Neuronal stem cell (in vitro differentiated cells): ENCODE results near the gene POTEF.
"Not testable (repeated sequence)": the region's sequence is repeated elsewhere in the genome, so short reads cannot be mapped to it uniquely, and the experiment has no call there.

ENCODE experiments used
- DNase-seq: peaks from one replicate; pipeline ENCODE4 v3.0.0-alpha.2; 2013; ENCODE audit warnings: low spot score
- H2AFZ ChIP-seq: one replicate; pipeline ENCODE4 v1.6.1; 2013; ENCODE audit warnings: mild to moderate bottlenecking, low read length, inconsistent platforms
- H2AK5ac ChIP-seq: 2 replicates; pipeline ENCODE4 v1.6.1; 2013; ENCODE audit warnings: low read depth, mild to moderate bottlenecking, inconsistent platforms, low read length, moderate library complexity, mixed read lengths
- H2BK120ac ChIP-seq: 2 replicates; pipeline ENCODE4 v1.6.1; 2013; ENCODE audit warnings: low read depth, mild to moderate bottlenecking, inconsistent platforms, low read length, moderate library complexity, mixed read lengths
- H2BK12ac ChIP-seq: one replicate; pipeline ENCODE4 v1.6.1; 2013; ENCODE audit warnings: low read length, inconsistent platforms
- H2BK15ac ChIP-seq: 2 replicates; pipeline ENCODE4 v1.6.1; 2013; ENCODE audit warnings: mild to moderate bottlenecking, low read length, inconsistent platforms, mixed read lengths
- H2BK5ac ChIP-seq: one replicate; pipeline ENCODE4 v1.6.1; 2013; ENCODE audit warnings: inconsistent platforms, mild to moderate bottlenecking, low read length, moderate library complexity
- H3K14ac ChIP-seq: one replicate; pipeline ENCODE4 v1.6.1; 2013; ENCODE audit warnings: low read length, inconsistent platforms
- H3K18ac ChIP-seq: 2 replicates; pipeline ENCODE4 v1.6.1; 2013; ENCODE audit warnings: low read length, inconsistent platforms
- H3K23ac ChIP-seq: 2 replicates; pipeline ENCODE4 v1.6.1; 2013; ENCODE audit warnings: low read depth, mild to moderate bottlenecking, mixed read lengths, low read length, inconsistent platforms; ENCODE audit not compliant: poor library complexity
- H3K27ac ChIP-seq: replicated peaks from 3 replicates; pipeline ENCODE4 v1.5.1; 2013; ENCODE audit warnings: low read length, inconsistent platforms
- H3K27me3 ChIP-seq, 3 experiments: 2 replicates each; pipeline ENCODE4 v1.6.1; 2013; ENCODE audit warnings: low read length in 3 of 3, mild to moderate bottlenecking in 2 of 3, inconsistent platforms in 1 of 3, low read depth in 1 of 3, mixed read lengths in 1 of 3, moderate library complexity in 1 of 3; ENCODE audit not compliant: control insufficient read depth in 3 of 3, insufficient read depth in 3 of 3
- H3K36me3 ChIP-seq, 2 donors: replicated peaks in 1 of 2; 2 replicates each; pipeline ENCODE4 v1.6.1; 2013; ENCODE audit warnings: low read length in 2 of 2; ENCODE audit not compliant: control insufficient read depth in 2 of 2, insufficient read depth in 2 of 2
- H3K4ac ChIP-seq: 2 replicates; pipeline ENCODE4 v1.6.1; 2013; ENCODE audit warnings: inconsistent platforms, mild to moderate bottlenecking, low read length, moderate library complexity
- H3K4me1 ChIP-seq, 2 donors: 1 replicate in 1 of 2; 2 replicates in 1 of 2; pipeline ENCODE4 v1.6.1; 2013; ENCODE audit warnings: low read length in 2 of 2, low read depth in 1 of 2; ENCODE audit not compliant: control insufficient read depth in 2 of 2, insufficient read depth in 1 of 2
- H3K4me2 ChIP-seq: one replicate; pipeline ENCODE4 v1.6.1; 2013; ENCODE audit warnings: mild to moderate bottlenecking, low read length, inconsistent platforms; ENCODE audit not compliant: insufficient read depth, poor library complexity, severe bottlenecking
- H3K4me3 ChIP-seq, 2 donors: 2 replicates each; pipeline ENCODE4 v1.5.1; 2013; ENCODE audit warnings: low read length in 2 of 2, mild to moderate bottlenecking in 2 of 2, inconsistent platforms in 1 of 2, moderate library complexity in 1 of 2
- H3K79me1 ChIP-seq: one replicate; pipeline ENCODE4 v1.6.1; 2013; ENCODE audit warnings: low read depth, mild to moderate bottlenecking, inconsistent platforms, low read length, moderate library complexity
- H3K9ac ChIP-seq: one replicate; pipeline ENCODE4 v1.6.1; 2013; ENCODE audit warnings: mild to moderate bottlenecking, low read depth, low read length, inconsistent platforms; ENCODE audit not compliant: poor library complexity
- H3K9me3 ChIP-seq, 2 donors: replicated peaks in 1 of 2; 2 replicates each; pipeline versions ENCODE3 to v1.6.1; 2013; ENCODE audit warnings: low read length in 2 of 2, mild to moderate bottlenecking in 2 of 2, inconsistent platforms in 1 of 2, low read depth in 1 of 2, mixed read lengths in 1 of 2, moderate library complexity in 1 of 2; ENCODE audit not compliant: control insufficient read depth in 2 of 2, insufficient read depth in 1 of 2
- H4K8ac ChIP-seq: one replicate; pipeline ENCODE4 v1.6.1; 2013; ENCODE audit warnings: low read depth, mild to moderate bottlenecking, inconsistent platforms, low read length, moderate library complexity
- H4K91ac ChIP-seq: one replicate; pipeline ENCODE4 v1.6.1; 2013; ENCODE audit warnings: low read length, low read depth, mild to moderate bottlenecking, inconsistent platforms; ENCODE audit not compliant: poor library complexity
- WGBS, 2 donors: extraction: QIAGEN DNeasy Blood & Tissue Kit; methylation state at CpG; one replicate each; pipeline ENCODE4 v1.1.7; 2013; ENCODE audit warnings: missing lambda C conversion rate in 2 of 2, mixed read lengths in 1 of 2; ENCODE audit not compliant: insufficient read length in 2 of 2, insufficient replicate concordance in 1 of 2; ENCODE audit errors: extremely low coverage in 2 of 2; 5-methylcytosine and 5-hydroxymethylcytosine counted together

Gene POTEF

DNA sequence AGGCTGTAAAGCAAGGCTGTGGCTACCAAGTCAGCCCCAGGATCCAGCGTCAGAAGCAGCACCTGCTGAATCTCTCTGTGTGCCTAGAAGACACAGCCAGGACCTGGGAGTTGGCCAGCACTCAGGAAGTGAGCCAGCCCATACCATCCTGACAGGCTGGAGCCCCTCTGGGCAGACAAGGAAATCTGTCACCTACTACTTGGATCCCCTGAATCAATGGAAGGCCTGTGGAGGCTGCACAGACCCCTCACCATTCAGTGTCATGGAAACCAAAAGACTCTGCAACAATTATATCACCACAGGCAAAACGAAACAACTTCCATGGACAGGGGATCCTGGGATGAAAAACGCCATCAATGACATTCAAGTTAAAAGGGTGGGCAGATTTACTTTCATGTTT is 37.6 kb upstream of the POTEF start:
- no CpG with 5 or more reads among the region's 3 CpGs for WGBS, 2 donors
- H3K27me3 ChIP-seq = not testable (repeated sequence)

DNA sequence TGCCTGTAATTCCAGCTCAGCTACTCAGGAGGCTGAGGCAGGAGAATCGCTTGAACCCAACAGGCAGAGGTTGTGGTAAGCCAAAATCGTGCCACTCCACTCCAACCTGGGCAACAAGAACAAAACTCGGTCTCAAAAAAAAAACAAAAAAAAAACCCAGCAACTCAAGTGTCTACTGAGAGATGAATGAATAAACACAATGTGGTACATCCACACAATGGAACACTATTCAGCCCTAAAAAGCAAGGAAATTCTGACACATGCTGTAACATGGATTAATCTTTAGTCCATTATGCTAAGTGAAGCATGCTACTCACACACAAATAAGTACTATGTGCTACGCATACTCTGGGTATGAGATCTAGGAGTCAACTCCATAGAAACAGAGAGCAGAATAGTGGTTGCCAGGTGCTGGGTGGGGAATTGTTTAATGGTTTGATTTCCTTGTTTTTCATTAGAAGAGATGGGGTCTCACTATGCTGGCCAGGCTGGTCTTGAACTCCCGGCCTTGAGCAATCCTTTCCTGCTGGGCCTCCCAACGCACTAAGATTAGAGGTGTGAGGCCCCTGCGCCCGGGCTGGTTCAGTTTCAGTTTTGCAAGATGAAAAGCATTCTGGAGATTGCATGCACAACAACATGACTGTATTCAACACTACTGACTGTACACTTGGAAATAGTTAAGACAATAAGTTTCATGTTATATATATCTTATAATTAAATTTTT is 36.4 kb upstream of the POTEF start:
- H4K91ac ChIP-seq = no peak overlapping the region
- H3K18ac ChIP-seq = no peak overlapping the region
- no peak overlapping the region for H2BK5ac ChIP-seq
- no peak overlapping the region for H2AK5ac ChIP-seq
- H3K9ac ChIP-seq = no peak overlapping the region
- H3K79me1 ChIP-seq = peaks cover 3% of the 10 kb centered on the region
- H3K4me3 ChIP-seq = no peak overlapping the region
- peaks cover 30 to 75% of the 10 kb centered on the region in 2 donors for H3K36me3 ChIP-seq
- no peaks in the 10 kb centered on the region for H3K9me3 ChIP-seq
- no peak overlapping the region for H3K14ac ChIP-seq
- no peak overlapping the region for H2AFZ ChIP-seq
- H3K4ac ChIP-seq = no peak overlapping the region
- H2BK15ac ChIP-seq = no peak overlapping the region
- H2BK12ac ChIP-seq = no peak overlapping the region
- no peaks in the 10 kb centered on the region for H3K4me1 ChIP-seq
- no peak for DNase-seq
- no peak overlapping the region for H2BK120ac ChIP-seq
- H3K27me3 ChIP-seq = no peaks in the 10 kb centered on the region
- H3K4me2 ChIP-seq = no peak overlapping the region
- H4K8ac ChIP-seq = no peak overlapping the region
- no peak overlapping the region for H3K23ac ChIP-seq
- no CpG with 5 or more reads among the region's 8 CpGs for WGBS, 2 donors
- no peak overlapping the region for H3K27ac ChIP-seq

More for the DNA sequence above, 37.6 kb upstream of the POTEF start:
- H2AFZ ChIP-seq, H3K9me3 ChIP-seq, H2BK15ac ChIP-seq, H3K4me2 ChIP-seq, DNase-seq, H3K4ac ChIP-seq, H4K8ac ChIP-seq, H2BK12ac ChIP-seq, H2BK120ac ChIP-seq, H3K14ac ChIP-seq, H3K4me3 ChIP-seq, H3K79me1 ChIP-seq, H4K91ac ChIP-seq, H3K4me1 ChIP-seq, H3K23ac ChIP-seq, H2AK5ac ChIP-seq, H3K27ac ChIP-seq, H3K18ac ChIP-seq, H3K9ac ChIP-seq, H2BK5ac ChIP-seq: not testable (repeated sequence)
- peaks cover 33 to 86% of the 10 kb centered on the region in 2 donors for H3K36me3 ChIP-seq

DNA sequence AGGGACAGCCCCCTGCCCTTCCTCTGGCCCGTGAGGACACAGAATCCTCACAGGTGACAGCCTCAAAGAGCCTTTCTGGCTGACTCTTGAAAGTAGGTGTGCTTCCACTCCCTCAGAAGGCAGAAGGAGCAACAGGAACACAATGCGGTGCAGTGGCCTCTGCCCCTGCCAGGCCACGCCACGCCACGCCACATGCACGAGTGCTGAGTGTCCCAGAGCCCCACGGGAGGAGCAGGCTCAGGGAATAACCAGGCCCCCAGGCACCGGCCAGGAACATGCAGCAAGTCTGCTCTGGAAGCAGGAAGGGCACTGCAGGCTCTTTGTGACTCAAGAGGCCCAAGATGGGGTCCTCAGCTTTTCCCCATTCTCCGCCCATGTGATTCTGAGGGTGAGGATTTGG is 33.9 kb upstream of the POTEF start:
- peaks cover 5% of the 10 kb centered on the region for H3K79me1 ChIP-seq
- no peak overlapping the region for H4K91ac ChIP-seq
- no peak overlapping the region for H4K8ac ChIP-seq
- H3K9me3 ChIP-seq = no peaks in the 10 kb centered on the region
- no peak overlapping the region for H3K4me3 ChIP-seq
- H3K36me3 ChIP-seq = peaks cover 30 to 74% of the 10 kb centered on the region in 2 donors
- no peak overlapping the region for H3K18ac ChIP-seq
- H3K27ac ChIP-seq = no peak overlapping the region
- no peak overlapping the region for H2BK5ac ChIP-seq
- no peak overlapping the region for H2AFZ ChIP-seq
- DNase-seq = no peak
- H3K9ac ChIP-seq = no peak overlapping the region
- H2BK12ac ChIP-seq = no peak overlapping the region
- H3K4me2 ChIP-seq = no peak overlapping the region
- H2BK15ac ChIP-seq = no peak overlapping the region
- H3K14ac ChIP-seq = no peak overlapping the region
- H3K4ac ChIP-seq = no peak overlapping the region
- H3K4me1 ChIP-seq = no peaks in the 10 kb centered on the region
- no peak overlapping the region for H2BK120ac ChIP-seq
- H3K23ac ChIP-seq = no peak overlapping the region
- H2AK5ac ChIP-seq = no peak overlapping the region
- no peaks in the 10 kb centered on the region for H3K27me3 ChIP-seq
- WGBS, 2 donors = no CpG with 5 or more reads among the region's 9 CpGs

GRCh38 chr2:130162486-130162885 is 33.5 kb upstream of the POTEF start:
- H2BK12ac ChIP-seq, H4K8ac ChIP-seq, DNase-seq, H3K14ac ChIP-seq, H3K79me1 ChIP-seq, H3K9ac ChIP-seq, H2AFZ ChIP-seq, H3K18ac ChIP-seq, H3K27ac ChIP-seq, H3K27me3 ChIP-seq, H2BK15ac ChIP-seq, H3K9me3 ChIP-seq, H3K23ac ChIP-seq, H2AK5ac ChIP-seq, H4K91ac ChIP-seq, H2BK120ac ChIP-seq, H3K4me3 ChIP-seq, H3K4ac ChIP-seq, H3K4me2 ChIP-seq, H2BK5ac ChIP-seq, H3K4me1 ChIP-seq: not testable (repeated sequence)
- no CpG with 5 or more reads among the region's 7 CpGs for WGBS, 2 donors
- peaks cover 27 to 72% of the 10 kb centered on the region in 2 donors for H3K36me3 ChIP-seq
